ENCODE results near the gene GLI1.

The GLI1 gene

DNA sequence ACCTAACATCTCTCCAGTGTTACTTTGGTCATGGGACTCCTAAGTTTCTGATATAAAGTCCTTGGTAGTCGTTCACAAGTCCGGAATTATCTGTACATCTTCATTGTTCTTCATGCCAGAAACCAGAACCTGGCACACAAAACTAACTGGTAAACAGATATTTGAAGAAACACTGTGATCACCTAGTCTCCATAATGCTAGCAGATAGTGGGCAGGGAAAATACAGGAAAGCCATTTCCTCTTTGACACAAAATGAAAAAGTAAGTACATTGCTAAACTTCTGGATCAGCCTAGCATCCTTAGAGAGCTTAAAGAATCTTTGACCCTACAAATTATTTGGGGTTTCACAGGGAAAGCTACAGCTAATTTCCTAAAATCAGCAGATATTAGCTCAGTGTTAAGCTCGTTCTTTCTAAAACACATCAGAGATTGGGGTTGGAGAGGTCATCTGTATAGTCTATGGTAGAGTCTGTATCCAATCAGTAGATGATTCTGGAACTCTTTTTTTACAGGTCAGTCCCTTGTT is 55.9 kb downstream of the GLI1 start:
- ATAC-seq, result no peak
- TF ChIP-seq OSR1 (CRISPR knock-in tag; IDR thresholded peaks at IDR 0.05) (no peak), RARB (CRISPR knock-in tag; IDR thresholded peaks at IDR 0.05) (no peak), TOX (CRISPR knock-in tag; IDR thresholded peaks at IDR 0.05; ENCODE audit: borderline replicate concordance) (no peak), ARNTL (CRISPR knock-in tag; IDR thresholded peaks at IDR 0.05; ENCODE audit: borderline replicate concordance, low read depth) (no peak), BACH2 (CRISPR knock-in tag; IDR thresholded peaks at IDR 0.05; ENCODE audit: borderline replicate concordance) (no peak), GLIS3 (CRISPR knock-in tag; IDR thresholded peaks at IDR 0.05) (no peak), SNAI2 (CRISPR knock-in tag; IDR thresholded peaks at IDR 0.05) (no peak), ZC3H10 (CRISPR knock-in tag; IDR thresholded peaks at IDR 0.05) (no peak), ISL1 (CRISPR knock-in tag; IDR thresholded peaks at IDR 0.05) (no peak), ZFP30 (CRISPR knock-in tag; IDR thresholded peaks at IDR 0.05) (no peak), ESRRG (CRISPR knock-in tag; IDR thresholded peaks at IDR 0.05) (no peak), ZNF8 (CRISPR knock-in tag; IDR thresholded peaks at IDR 0.05) (no peak), ZNF565 (CRISPR knock-in tag; conservative IDR thresholded peaks at IDR 0.05; ENCODE audit: low read depth) (no peak), ZFP3 (CRISPR knock-in tag; IDR thresholded peaks at IDR 0.05) (no peak), PPARA (CRISPR knock-in tag; IDR thresholded peaks at IDR 0.05; ENCODE audit: borderline replicate concordance) (no peak)
- TF ChIP-seq, protein P1, sequence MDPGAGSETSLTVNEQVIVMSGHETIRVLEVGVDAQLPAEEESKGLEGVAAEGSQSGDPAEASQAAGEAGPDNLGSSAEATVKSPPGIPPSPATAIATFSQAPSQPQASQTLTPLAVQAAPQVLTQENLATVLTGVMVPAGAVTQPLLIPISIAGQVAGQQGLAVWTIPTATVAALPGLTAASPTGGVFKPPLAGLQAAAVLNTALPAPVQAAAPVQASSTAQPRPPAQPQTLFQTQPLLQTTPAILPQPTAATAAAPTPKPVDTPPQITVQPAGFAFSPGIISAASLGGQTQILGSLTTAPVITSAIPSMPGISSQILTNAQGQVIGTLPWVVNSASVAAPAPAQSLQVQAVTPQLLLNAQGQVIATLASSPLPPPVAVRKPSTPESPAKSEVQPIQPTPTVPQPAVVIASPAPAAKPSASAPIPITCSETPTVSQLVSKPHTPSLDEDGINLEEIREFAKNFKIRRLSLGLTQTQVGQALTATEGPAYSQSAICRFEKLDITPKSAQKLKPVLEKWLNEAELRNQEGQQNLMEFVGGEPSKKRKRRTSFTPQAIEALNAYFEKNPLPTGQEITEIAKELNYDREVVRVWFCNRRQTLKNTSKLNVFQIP (CRISPR knock-in tag; IDR thresholded peaks at IDR 0.05; ENCODE audit: borderline replicate concordance, low read depth), result no peak
- TF ChIP-seq, protein P2, sequence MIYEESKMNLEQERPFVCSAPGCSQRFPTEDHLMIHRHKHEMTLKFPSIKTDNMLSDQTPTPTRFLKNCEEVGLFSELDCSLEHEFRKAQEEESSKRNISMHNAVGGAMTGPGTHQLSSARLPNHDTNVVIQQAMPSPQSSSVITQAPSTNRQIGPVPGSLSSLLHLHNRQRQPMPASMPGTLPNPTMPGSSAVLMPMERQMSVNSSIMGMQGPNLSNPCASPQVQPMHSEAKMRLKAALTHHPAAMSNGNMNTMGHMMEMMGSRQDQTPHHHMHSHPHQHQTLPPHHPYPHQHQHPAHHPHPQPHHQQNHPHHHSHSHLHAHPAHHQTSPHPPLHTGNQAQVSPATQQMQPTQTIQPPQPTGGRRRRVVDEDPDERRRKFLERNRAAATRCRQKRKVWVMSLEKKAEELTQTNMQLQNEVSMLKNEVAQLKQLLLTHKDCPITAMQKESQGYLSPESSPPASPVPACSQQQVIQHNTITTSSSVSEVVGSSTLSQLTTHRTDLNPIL (CRISPR knock-in tag; IDR thresholded peaks at IDR 0.05; ENCODE audit: low read depth), result no peak
- TF ChIP-seq, protein P3, sequence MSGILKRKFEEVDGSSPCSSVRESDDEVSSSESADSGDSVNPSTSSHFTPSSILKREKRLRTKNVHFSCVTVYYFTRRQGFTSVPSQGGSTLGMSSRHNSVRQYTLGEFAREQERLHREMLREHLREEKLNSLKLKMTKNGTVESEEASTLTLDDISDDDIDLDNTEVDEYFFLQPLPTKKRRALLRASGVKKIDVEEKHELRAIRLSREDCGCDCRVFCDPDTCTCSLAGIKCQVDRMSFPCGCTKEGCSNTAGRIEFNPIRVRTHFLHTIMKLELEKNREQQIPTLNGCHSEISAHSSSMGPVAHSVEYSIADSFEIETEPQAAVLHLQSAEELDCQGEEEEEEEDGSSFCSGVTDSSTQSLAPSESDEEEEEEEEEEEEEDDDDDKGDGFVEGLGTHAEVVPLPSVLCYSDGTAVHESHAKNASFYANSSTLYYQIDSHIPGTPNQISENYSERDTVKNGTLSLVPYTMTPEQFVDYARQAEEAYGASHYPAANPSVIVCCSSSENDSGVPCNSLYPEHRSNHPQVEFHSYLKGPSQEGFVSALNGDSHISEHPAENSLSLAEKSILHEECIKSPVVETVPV (CRISPR knock-in tag; IDR thresholded peaks at IDR 0.05), result no peak
- TF ChIP-seq, protein P4, sequence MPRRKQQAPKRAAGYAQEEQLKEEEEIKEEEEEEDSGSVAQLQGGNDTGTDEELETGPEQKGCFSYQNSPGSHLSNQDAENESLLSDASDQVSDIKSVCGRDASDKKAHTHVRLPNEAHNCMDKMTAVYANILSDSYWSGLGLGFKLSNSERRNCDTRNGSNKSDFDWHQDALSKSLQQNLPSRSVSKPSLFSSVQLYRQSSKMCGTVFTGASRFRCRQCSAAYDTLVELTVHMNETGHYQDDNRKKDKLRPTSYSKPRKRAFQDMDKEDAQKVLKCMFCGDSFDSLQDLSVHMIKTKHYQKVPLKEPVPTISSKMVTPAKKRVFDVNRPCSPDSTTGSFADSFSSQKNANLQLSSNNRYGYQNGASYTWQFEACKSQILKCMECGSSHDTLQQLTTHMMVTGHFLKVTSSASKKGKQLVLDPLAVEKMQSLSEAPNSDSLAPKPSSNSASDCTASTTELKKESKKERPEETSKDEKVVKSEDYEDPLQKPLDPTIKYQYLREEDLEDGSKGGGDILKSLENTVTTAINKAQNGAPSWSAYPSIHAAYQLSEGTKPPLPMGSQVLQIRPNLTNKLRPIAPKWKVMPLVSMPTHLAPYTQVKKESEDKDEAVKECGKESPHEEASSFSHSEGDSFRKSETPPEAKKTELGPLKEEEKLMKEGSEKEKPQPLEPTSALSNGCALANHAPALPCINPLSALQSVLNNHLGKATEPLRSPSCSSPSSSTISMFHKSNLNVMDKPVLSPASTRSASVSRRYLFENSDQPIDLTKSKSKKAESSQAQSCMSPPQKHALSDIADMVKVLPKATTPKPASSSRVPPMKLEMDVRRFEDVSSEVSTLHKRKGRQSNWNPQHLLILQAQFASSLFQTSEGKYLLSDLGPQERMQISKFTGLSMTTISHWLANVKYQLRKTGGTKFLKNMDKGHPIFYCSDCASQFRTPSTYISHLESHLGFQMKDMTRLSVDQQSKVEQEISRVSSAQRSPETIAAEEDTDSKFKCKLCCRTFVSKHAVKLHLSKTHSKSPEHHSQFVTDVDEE (CRISPR knock-in tag; IDR thresholded peaks at IDR 0.05), result no peak
- TF ChIP-seq, protein P5, sequence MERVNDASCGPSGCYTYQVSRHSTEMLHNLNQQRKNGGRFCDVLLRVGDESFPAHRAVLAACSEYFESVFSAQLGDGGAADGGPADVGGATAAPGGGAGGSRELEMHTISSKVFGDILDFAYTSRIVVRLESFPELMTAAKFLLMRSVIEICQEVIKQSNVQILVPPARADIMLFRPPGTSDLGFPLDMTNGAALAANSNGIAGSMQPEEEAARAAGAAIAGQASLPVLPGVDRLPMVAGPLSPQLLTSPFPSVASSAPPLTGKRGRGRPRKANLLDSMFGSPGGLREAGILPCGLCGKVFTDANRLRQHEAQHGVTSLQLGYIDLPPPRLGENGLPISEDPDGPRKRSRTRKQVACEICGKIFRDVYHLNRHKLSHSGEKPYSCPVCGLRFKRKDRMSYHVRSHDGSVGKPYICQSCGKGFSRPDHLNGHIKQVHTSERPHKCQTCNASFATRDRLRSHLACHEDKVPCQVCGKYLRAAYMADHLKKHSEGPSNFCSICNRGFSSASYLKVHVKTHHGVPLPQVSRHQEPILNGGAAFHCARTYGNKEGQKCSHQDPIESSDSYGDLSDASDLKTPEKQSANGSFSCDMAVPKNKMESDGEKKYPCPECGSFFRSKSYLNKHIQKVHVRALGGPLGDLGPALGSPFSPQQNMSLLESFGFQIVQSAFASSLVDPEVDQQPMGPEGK (CRISPR knock-in tag; IDR thresholded peaks at IDR 0.05; ENCODE audit: borderline replicate concordance), result no peak

DNA sequence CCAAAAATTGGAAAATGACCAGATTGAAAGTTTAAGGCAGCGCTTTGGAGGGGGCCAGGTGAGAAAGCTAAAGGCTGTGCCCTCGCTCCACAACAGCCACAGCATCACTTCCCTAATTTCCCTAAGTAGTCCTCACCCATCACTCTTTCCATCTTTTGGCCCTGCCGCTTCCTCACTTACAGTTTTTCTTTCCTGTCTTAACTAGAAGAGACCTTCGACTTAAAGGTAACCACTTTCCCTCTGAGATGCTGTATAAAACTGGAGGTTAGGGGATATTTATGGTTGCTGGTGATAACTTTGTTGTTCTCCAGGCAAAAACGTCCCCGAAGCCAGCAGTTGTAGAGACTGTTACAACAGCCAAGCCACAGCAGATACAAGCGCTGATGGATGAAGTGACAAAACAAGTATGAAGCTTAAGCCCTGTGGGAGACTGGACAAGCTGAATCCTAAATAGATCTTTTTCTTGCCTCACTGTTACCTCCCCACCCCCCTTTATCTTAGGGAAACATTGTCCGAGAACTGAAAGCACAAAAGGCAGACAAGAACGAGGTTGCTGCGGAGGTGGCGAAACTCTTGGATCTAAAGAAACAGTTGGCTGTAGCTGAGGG is 56.5 kb downstream of the GLI1 start:
- TF ChIP-seq ISL1 (CRISPR knock-in tag; IDR thresholded peaks at IDR 0.05), result no peak
- TF ChIP-seq, protein P3 (CRISPR knock-in tag; IDR thresholded peaks at IDR 0.05), result 0 out of 2 replicates have a peak, but pooled peaks have one; percentile 17

More for the DNA sequence above, 56.5 kb downstream of the GLI1 start:
- no peak for ATAC-seq

All from SK-N-SH treated with all-trans-retinoic acid at 6 μM for 48 hours (cell line).